Cardiac fibroblast (primary cell): ENCODE results near the gene GOLGA5.

Source experiments
- DNase-seq, 2 donors: peaks; one replicate each; pipeline versions ENCODE4 v3.0.0 to v3.0.0-alpha.2; 2010; ENCODE audit warnings: low read depth in 2 of 2
- H3K4me3 ChIP-seq, 2 donors: replicated peaks in 1 of 2; 1 replicate in 1 of 2; 2 replicates in 1 of 2; pipeline ENCODE4 v1.5.1; 2011; ENCODE audit warnings: low read depth in 2 of 2, low read length in 2 of 2, mild to moderate bottlenecking in 2 of 2, moderate library complexity in 1 of 2
- TF ChIP-seq, protein P1 (sequence below): IDR thresholded peaks from one replicate; pipeline ENCODE4 v1.5.1; 2011; ENCODE audit warnings: low read depth, mild to moderate bottlenecking, low read length, inconsistent platforms

The GOLGA5 gene

GRCh38 chr14:92794547-92794941 is 439 bp downstream of the GOLGA5 start:
- TF ChIP-seq, protein P1, sequence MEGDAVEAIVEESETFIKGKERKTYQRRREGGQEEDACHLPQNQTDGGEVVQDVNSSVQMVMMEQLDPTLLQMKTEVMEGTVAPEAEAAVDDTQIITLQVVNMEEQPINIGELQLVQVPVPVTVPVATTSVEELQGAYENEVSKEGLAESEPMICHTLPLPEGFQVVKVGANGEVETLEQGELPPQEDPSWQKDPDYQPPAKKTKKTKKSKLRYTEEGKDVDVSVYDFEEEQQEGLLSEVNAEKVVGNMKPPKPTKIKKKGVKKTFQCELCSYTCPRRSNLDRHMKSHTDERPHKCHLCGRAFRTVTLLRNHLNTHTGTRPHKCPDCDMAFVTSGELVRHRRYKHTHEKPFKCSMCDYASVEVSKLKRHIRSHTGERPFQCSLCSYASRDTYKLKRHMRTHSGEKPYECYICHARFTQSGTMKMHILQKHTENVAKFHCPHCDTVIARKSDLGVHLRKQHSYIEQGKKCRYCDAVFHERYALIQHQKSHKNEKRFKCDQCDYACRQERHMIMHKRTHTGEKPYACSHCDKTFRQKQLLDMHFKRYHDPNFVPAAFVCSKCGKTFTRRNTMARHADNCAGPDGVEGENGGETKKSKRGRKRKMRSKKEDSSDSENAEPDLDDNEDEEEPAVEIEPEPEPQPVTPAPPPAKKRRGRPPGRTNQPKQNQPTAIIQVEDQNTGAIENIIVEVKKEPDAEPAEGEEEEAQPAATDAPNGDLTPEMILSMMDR = no peak
- peak overlapping the region; percentile 69 to 99 for H3K4me3 ChIP-seq
- peak; percentile 26 to 28 for DNase-seq

DNA sequence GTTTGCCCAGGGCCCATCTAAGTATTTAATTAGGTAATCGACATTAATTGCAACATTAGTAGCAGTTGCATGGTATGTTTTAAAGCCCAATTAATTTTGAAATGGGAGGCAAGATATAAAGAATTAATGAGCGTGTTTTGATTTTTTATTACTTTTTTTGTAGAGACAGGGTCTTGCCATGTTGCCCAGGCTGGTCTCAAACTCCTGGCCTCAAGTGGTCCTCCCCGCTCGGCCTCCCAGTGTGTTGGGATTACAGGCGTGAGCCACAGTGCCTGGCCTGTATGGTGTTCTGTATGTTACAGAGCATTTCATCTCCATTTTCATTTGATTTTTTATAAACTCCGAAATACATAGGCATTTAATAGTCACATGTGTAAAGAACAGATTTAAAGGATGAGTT is 856 bp downstream of the GOLGA5 start:
- TF ChIP-seq, protein P1 = no peak
- peak overlapping the region; percentile 69 to 99 for H3K4me3 ChIP-seq
- DNase-seq = no peak

DNA sequence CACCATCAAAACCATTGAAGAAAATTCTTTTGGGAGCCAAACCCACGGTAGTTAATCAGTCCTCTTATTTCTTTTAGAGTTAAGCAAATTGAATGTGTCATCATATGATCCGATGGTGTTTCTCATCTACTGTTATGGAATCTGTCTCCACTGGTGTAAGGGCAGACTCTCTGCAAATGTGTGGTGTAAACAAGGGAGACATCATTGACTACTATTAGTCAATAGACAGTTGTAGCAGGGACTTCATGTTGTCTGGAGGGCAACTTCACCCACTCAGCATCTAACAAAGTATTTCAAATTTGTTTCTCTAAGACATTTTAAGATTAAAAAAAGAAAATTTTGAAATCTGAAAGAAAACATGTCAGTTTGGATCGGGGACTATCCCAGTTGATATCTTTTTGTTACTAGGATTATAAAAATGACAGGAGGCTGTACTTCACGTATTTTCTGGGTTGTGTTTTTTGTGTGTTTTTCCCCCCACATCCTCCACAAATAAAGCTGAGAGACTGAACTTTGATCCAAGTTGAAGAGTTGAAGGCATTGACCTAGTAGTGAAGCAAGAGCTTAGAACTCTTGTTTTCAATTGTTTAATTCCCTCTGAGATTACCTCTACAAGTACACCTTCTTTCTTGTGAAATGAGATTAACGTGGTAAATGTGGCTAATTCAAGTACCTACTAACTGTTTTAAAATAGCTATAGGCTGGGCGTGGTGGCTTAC is 4.0 kb downstream of the GOLGA5 start:
- TF ChIP-seq, protein P1 = no peak

DNA sequence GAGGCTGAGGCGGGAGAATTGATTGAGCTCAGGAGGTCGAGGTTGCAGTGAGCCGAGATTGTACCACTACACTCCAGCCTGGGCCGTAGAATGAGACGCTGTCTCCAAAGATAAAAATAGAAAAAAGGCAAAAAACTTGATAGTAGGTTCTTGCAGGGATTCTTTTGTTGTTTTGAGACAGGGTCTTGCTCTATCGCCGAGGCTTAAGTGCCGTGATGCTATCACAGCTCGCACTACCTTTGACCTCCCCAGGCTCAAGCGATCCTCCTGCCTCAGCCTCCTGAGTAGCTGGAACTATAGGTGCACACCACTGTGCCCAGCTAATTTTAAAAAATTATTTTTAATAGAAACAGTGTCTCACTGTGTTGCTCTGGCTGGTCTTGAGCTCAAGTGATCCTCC is 4.7 kb downstream of the GOLGA5 start:
- TF ChIP-seq, protein P1 = no peak
- no peak overlapping the region for H3K4me3 ChIP-seq
- no peak for DNase-seq

More for the DNA sequence above, 4.0 kb downstream of the GOLGA5 start:
- no peak overlapping the region for H3K4me3 ChIP-seq
- no peak for DNase-seq

DNA sequence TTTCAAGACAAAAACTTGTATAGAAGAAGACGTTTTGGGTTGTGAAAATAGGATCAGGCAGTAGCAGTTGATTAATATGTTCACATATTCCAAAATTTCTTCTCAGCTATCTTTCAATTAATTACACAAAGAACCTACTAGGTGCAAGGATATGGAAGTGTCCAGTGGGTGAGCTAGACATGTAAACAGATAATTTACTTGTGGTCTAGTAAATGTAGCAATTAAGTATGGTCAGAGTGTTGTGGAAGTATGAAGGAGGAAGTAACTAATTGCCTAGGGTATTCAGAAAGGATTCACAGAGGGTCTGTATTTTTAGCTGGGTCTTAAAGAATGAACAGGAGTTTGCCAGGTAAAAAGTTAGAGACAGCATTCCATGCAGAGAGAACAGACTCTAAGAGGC is 5.9 kb downstream of the GOLGA5 start:
- TF ChIP-seq, protein P1 = no peak
- H3K4me3 ChIP-seq = no peak overlapping the region
- DNase-seq = no peak

- TF ChIP-seq, protein P1 = no peak
- no peak overlapping the region for H3K4me3 ChIP-seq
- no peak for DNase-seq
Observed at GRCh38 chr14:92800525-92800924, 6.4 kb downstream of the GOLGA5 start.

- TF ChIP-seq, protein P1 = no peak
- no peak overlapping the region for H3K4me3 ChIP-seq
- no peak for DNase-seq
Observed at GRCh38 chr14:92801917-92802316, 7.8 kb downstream of the GOLGA5 start.
